ENCODE data around the gene WWOX. TPM values are rescaled to one million over a fixed set of nuclear protein-coding genes. Genes with fewer than 3 reads are reported as not detected.

The WWOX gene
- total and polyA plus RNA-seq, 2 experiments from 2014 or later: 17.0 to 39.8 TPM

DNA sequence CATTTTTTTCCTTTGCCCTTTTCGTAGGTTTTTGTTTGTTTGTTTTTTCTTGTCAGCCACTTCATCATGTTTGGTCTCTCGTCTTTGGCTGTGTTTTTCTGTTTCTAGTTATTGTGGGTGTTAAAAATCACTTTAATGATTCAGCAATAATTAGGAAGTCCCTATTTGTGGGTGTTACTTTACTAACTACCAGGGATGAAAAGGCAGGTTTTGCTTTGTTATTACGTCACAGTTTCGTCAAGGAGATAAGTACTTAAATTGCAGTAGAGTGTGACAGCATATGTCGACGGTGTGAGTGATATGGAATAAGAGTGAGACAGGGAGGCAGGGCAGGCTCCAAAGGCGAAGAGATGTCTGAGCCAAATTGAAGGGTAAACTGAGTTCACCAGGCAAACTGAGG lies 479.6 kb downstream of the WWOX start:
- DNase-seq (ENCODE audit: low spot score): no peak
- H2AFZ ChIP-seq: no peak overlapping the region
- H3K4me2 ChIP-seq: no peak overlapping the region
- H3K9me2 ChIP-seq (replicated peaks; ENCODE audit: insufficient read depth): no peaks in the 10 kb centered on the region
- H3K4me1 ChIP-seq (ENCODE audit: insufficient read depth): no peaks in the 10 kb centered on the region
- 84% methylated on average over 7 of the region's 7 CpGs for WGBS (ENCODE audit: low lambda C conversion rate, missing lambda C conversion rate)
- no peaks in the 10 kb centered on the region for H3K27me3 ChIP-seq
- no peak for TF ChIP-seq EZH2phosphoT487 (IDR thresholded peaks at IDR 0.05; ENCODE audit: low read depth, severe bottlenecking, unreplicated experiment)
- TF ChIP-seq EZH2 (IDR thresholded peaks at IDR 0.05; ENCODE audit: borderline replicate concordance): no peak
- TF ChIP-seq, protein P1, sequence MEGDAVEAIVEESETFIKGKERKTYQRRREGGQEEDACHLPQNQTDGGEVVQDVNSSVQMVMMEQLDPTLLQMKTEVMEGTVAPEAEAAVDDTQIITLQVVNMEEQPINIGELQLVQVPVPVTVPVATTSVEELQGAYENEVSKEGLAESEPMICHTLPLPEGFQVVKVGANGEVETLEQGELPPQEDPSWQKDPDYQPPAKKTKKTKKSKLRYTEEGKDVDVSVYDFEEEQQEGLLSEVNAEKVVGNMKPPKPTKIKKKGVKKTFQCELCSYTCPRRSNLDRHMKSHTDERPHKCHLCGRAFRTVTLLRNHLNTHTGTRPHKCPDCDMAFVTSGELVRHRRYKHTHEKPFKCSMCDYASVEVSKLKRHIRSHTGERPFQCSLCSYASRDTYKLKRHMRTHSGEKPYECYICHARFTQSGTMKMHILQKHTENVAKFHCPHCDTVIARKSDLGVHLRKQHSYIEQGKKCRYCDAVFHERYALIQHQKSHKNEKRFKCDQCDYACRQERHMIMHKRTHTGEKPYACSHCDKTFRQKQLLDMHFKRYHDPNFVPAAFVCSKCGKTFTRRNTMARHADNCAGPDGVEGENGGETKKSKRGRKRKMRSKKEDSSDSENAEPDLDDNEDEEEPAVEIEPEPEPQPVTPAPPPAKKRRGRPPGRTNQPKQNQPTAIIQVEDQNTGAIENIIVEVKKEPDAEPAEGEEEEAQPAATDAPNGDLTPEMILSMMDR (IDR thresholded peaks at IDR 0.05; ENCODE audit: poor library complexity): no peak
- H3K27ac ChIP-seq: no peak overlapping the region
- H3K9me3 ChIP-seq (ENCODE audit: low read depth): no peaks in the 10 kb centered on the region
- no peaks in the 10 kb centered on the region for H4K20me1 ChIP-seq (ENCODE audit: insufficient read depth, poor library complexity, severe bottlenecking)
- H3K4me3 ChIP-seq: no peak overlapping the region
- H3K36me3 ChIP-seq (replicated peaks; ENCODE audit: insufficient read depth, low read depth): no peaks in the 10 kb centered on the region
- H3K79me2 ChIP-seq: no peaks in the 10 kb centered on the region

DNA sequence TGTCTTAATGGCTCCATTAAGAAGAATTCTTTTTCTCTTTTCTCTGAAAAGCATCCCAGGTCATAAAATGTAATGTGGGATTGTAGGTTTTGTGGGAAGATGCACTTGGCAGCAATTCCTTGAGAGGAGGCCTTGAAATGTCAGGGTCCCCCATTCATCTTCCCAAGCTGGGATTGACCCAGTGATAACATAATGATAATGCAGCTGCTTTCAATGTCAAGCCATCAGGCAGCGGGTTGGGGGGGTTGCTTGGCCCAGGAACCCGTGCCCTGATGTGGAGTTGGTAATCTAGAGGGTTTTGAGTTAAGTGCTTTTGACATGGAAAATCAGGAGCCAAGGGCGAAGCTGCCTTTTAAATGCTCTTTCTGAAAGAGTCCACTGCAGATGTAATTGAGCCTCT lies 484.0 kb downstream of the WWOX start:
- H3K36me3 ChIP-seq (replicated peaks; ENCODE audit: insufficient read depth, low read depth): no peaks in the 10 kb centered on the region
- H3K4me1 ChIP-seq (ENCODE audit: insufficient read depth): peaks cover 6% of the 10 kb centered on the region
- 78% methylated on average over 3 of the region's 3 CpGs for WGBS (ENCODE audit: low lambda C conversion rate, missing lambda C conversion rate)
- H3K4me3 ChIP-seq: no peak overlapping the region
- no peaks in the 10 kb centered on the region for H4K20me1 ChIP-seq (ENCODE audit: insufficient read depth, poor library complexity, severe bottlenecking)
- no peaks in the 10 kb centered on the region for H3K27me3 ChIP-seq
- TF ChIP-seq EZH2phosphoT487 (IDR thresholded peaks at IDR 0.05; ENCODE audit: low read depth, severe bottlenecking, unreplicated experiment): no peak
- TF ChIP-seq EZH2 (IDR thresholded peaks at IDR 0.05; ENCODE audit: borderline replicate concordance): no peak
- TF ChIP-seq, protein P1 (IDR thresholded peaks at IDR 0.05; ENCODE audit: poor library complexity): no peak
- no peak for DNase-seq (ENCODE audit: low spot score)
- H3K27ac ChIP-seq: no peak overlapping the region
- H3K9me2 ChIP-seq (replicated peaks; ENCODE audit: insufficient read depth): no peaks in the 10 kb centered on the region
- no peak overlapping the region for H2AFZ ChIP-seq
- no peaks in the 10 kb centered on the region for H3K9me3 ChIP-seq (ENCODE audit: low read depth)
- H3K4me2 ChIP-seq: no peak overlapping the region
- no peaks in the 10 kb centered on the region for H3K79me2 ChIP-seq

GRCh38 chr16:78584213-78584860 lies 484.9 kb downstream of the WWOX start:
- peaks cover 6% of the 10 kb centered on the region for H3K4me1 ChIP-seq (ENCODE audit: insufficient read depth)
- H3K27ac ChIP-seq: no peak overlapping the region
- H2AFZ ChIP-seq: no peak overlapping the region
- no peaks in the 10 kb centered on the region for H3K9me3 ChIP-seq (ENCODE audit: low read depth)
- H3K9me2 ChIP-seq (replicated peaks; ENCODE audit: insufficient read depth): no peaks in the 10 kb centered on the region
- H3K4me2 ChIP-seq: no peak overlapping the region
- WGBS (ENCODE audit: low lambda C conversion rate, missing lambda C conversion rate): 67% methylated on average over 10 of the region's 10 CpGs
- H4K20me1 ChIP-seq (ENCODE audit: insufficient read depth, poor library complexity, severe bottlenecking): no peaks in the 10 kb centered on the region
- DNase-seq (ENCODE audit: low spot score): no peak
- H3K4me3 ChIP-seq: no peak overlapping the region
- TF ChIP-seq EZH2 (IDR thresholded peaks at IDR 0.05; ENCODE audit: borderline replicate concordance): no peak
- TF ChIP-seq, protein P1 (IDR thresholded peaks at IDR 0.05; ENCODE audit: poor library complexity): no peak
- TF ChIP-seq EZH2phosphoT487 (IDR thresholded peaks at IDR 0.05; ENCODE audit: low read depth, severe bottlenecking, unreplicated experiment): no peak
- no peaks in the 10 kb centered on the region for H3K79me2 ChIP-seq
- H3K27me3 ChIP-seq: no peaks in the 10 kb centered on the region
- no peaks in the 10 kb centered on the region for H3K36me3 ChIP-seq (replicated peaks; ENCODE audit: insufficient read depth, low read depth)

Data from hepatocyte (in vitro differentiated cells).